Stimulated activated CD8-positive, alpha-beta memory T cell treated with anti-CD3 and anti-CD28 coated beads, Interleukin-7, amount 100 ng/mL, for 24 hours (primary cell): ENCODE data around the gene ZMYND8.
"Not testable (repeated sequence)": the region's sequence is repeated elsewhere in the genome, so short reads cannot be mapped to it uniquely, and the experiment has no call there.

ENCODE experiments used
- DNase-seq: peaks from one replicate; pipeline ENCODE4 v3.0.0-alpha.2; 2020; ENCODE audit warnings: low read depth

The ZMYND8 gene

DNA sequence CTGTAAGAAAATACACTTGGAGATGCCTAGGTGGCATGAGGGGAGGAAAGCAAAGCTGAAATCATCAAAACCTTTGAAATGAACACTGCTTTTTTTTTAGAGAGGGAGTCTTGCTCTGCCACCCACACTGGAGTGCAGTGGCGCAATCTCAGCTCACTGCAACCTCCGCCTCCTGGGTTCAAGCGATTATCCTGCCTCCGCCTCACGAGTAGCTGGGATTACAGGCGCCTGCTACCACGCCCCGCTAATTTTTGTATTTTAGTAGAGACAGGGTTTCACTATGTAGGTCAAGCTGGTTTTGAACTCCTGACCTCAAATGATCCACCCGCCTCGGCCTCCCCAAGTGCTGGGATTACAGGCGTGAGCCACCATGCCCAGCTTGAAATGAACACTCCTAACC is 111.3 kb downstream of the ZMYND8 start:
- not testable (repeated sequence) for DNase-seq

- no peak for DNase-seq
These were observed 112.0 kb downstream of the ZMYND8 start for GRCh38 chr20:47244451-47244850.

GRCh38 chr20:47243532-47244305 is 112.8 kb downstream of the ZMYND8 start:
- no peak for DNase-seq

DNA sequence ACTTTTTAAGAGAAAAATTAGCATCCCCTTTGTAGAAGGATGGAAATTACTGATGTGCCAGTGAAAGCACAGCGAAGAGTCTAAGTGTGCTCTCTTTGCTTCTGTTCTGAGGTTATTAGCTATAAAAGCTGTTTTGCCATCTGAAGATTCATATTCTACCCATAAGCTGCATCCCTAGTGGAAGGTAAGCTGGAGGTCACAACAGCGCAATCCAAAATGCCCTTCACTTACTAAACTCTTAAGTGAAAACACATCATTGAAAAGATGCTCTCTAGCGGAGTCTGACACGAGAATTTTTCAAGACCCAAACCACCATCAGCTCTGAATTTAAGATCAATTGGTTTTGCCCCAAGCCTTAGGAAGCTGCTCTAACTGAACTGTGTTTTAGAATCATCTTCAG is 113.5 kb downstream of the ZMYND8 start:
- DNase-seq: no peak

DNA sequence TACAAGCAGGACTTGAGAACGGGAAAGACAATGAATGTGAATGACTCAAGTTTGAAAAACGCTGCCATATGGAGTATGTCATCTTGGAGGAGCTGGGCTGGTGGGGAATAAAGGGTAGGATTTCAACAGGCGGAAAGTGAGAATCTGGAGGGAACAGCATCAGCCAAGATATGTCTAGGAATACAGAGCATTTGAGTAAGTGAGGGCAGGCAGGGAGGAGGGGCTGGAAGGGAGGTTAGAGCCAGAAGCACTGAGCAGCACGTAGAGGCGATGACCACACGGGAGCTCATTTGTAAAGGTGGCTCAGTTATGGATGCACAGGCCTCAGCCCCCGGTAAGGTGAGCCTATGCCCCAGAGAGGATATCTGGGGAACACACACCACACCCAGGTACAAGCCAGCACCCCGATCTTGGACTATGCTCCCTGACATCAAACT is 115.1 kb downstream of the ZMYND8 start:
- no peak for DNase-seq

GRCh38 chr20:47240096-47240495 is 116.4 kb downstream of the ZMYND8 start:
- not testable (repeated sequence) for DNase-seq

DNA sequence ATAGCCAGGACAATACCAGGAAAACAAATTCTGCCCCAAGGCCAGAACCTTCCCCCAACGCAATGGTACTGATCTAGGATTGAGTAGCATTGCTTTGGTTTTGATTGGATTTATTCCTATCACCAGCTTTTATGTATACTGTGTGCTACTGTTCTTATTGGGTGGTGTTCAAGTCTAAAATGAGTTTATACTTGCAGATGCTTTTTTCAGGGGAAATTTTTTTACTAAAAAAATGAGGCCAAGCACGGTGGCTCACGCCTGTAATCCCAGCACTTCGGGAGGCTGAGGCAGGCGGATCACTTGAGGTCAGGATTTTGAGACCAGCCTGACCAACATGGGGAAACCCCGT is 116.8 kb downstream of the ZMYND8 start:
- DNase-seq: no peak

DNA sequence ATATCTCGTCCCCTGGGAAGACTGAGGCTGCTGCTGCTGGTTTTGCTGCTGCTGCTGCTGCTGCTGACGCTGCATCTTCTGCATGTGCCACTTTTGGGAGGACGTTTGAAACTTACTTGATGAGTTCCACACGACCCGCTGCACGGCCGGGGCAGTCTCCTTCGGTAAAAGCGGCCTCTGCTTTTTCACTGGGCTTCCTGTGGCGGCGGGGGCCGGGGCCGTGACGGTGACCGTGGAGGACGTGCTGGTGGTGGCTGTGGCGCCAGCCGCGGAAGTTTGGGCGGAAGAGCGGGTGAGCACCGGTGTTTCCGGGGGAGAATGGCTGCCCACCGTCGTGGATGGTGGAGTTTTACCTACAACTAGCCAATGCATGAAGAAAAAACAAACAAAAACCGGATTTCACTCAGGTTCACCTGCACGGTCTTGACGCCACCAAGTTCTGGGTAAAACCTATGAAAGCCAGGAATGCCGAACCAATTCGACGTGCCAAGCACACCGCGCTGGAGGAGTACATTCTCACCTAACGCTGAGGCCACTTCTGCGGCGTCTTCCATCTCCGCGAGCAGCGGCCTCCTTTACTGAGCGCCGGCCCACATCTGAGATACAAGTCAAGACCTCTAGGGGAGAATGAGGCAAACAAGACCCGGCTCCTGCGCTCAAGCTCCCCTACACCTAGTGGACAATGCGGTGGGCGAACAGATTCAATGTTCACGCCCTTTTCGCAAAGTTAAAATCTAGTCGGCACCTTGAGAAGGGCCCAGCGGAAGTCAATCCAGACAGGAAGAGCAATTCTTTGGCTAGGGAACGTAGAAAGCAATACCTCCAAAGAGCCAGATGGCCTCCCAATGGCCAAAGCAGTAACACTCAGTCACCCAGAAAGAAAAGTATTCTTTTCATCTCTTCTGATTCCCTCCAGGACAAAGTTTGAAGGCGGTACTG is 117.5 kb downstream of the ZMYND8 start:
- DNase-seq: no peak

- no peak for DNase-seq
These were observed 118.8 kb downstream of the ZMYND8 start for GRCh38 chr20:47237715-47238114.

- no peak for DNase-seq
These were observed 119.9 kb downstream of the ZMYND8 start for GRCh38 chr20:47236639-47236900.

DNA sequence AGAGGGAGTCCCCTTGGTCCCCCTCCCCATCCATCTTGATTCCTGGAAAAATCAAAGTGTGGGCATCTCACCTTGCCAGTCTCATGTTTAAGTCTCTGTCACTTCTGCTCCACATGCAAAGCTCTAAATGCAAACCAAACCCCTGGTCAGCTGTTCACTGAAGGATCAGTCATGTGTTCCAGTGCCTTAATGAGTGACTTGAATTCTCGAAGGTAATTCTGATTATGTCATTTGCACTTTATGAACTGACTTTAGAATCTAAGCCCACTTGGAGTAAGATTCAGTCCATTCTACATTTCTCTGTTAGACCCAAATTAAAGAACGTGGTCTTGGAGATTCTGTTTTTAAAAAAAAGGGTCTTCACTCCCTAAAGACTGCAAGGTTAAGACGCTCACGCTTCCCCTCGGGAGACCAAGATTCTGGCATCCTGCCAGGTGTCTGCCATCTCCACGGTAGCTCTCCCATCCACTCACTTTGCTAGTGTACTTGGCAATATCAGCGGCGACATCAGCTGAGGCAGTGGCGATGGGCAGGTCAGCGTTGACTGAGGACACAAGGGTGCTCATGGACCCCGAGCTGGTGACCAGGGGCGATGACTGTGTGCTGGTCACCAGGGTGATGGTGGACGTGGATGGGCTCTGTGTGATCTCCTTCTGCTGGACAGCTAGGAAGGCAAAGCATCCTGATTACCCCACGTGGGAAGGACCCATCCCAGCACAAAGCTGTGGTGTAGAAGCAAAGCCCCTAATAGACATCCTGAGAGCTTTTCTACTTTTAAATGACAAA is 120.5 kb downstream of the ZMYND8 start:
- DNase-seq: no peak

DNA sequence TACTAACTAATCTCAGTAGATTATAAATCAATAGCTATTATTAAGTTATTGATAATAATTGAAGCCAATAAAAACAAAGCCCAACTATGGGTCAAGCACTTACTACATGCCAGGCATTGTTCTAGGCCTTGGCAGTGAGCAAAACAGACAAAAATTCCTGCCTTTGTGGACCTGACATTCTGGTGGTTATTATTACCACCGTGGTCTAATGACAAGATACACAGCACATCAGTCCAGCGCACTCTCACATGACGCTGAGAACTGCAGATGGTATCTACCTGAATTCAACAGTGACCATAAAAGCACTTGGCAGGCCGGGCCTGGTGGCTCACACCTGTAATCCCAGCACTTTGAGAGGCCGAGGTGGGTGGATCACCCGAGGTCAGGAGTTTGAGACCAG is 121.4 kb downstream of the ZMYND8 start:
- DNase-seq: no peak

GRCh38 chr20:47233333-47234188 is 122.9 kb downstream of the ZMYND8 start:
- DNase-seq: no peak

GRCh38 chr20:47232518-47232917 is 124.0 kb downstream of the ZMYND8 start:
- DNase-seq: no peak

DNA sequence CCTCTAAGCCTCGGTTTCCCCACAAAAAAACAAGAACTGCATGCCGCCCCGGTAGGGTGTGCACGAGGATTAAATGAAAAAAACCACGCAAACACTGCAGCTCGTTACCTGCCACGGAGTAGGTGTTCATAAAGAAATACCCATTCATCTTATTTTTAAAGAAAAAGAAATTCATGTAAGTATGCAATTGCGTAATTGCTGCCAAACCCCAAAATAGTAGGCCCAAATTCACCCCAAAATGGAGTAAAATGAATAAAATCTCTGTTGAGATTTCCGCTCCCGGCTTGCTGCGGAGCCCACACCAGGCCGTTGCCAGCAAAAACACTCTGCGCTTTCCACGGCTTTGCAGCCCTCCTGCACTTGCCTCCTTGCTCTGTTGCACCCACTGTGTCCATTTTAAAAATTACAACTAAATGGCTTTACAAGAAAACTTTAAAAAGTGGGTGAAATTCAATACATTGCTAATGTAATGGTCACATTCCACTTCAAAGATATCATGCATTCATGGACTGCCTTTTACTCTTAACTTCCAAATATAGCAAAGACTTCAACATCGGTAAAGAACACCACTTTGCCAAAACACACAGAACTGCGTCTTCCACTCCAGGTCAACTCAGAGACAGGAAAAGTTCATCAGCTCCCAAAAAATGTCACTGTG is 125.0 kb downstream of the ZMYND8 start:
- DNase-seq: no peak

DNA sequence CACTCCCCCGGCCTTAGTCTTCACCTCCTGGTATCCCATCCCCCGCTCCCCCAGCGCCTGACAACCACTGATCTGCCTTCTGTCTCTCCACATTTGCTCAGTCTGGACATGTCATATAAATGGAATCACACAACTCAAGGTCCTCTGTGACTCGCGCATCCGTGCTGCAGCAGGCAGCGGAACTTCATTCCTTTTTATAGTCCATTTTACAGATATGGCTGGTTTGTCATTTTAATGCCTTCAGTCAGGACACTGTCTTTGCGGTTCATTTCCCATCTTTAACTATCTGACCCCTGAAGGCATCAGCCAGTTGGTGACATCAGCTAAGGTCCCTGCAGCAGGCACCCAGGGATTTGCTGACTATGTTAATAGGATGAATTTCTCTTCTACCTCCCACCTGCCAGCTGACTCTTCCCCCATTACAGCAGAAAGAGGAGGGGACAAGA is 125.7 kb downstream of the ZMYND8 start:
- no peak for DNase-seq

GRCh38 chr20:47228654-47229053 is 127.8 kb downstream of the ZMYND8 start:
- DNase-seq: no peak

DNA sequence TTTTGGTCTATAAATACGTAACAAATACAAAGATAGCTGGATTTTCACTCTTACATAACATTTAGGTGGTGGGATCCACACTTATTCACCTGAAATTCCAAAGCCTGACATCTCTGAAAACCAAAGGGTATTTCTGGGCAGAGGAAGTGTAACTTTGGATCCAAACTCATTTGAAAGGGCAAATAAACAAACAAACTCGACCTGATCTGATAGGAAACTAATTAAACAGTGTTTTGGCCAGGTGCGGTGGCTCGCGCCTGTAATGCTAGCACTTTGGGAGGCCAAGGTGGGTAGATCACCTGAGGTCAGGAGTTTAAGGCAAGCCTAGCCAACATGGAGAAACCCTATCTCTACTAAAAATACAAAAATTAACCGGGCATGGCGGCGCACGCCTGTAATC is 128.9 kb downstream of the ZMYND8 start:
- no peak for DNase-seq

DNA sequence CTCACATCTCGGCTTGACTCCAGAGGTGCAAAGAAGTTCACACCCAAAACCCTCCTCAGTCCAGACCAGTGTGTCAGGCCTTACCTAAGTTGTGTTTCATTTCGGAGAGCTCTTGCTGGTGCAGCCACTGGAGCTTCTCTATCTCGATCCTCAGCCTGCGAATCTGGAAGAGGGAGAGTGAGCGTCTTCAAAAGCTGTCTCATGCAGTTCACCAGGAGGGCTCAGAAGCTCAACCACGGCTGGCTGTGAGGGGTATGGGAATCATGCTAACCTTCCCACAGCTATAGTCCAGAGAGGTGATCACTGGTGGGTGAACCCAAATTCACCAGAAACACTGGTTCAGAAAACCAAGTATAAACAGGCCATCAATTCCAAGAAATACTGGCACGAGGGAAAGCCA is 129.4 kb downstream of the ZMYND8 start:
- no peak for DNase-seq

GRCh38 chr20:47225458-47225857 is 131.0 kb downstream of the ZMYND8 start:
- DNase-seq: no peak

DNA sequence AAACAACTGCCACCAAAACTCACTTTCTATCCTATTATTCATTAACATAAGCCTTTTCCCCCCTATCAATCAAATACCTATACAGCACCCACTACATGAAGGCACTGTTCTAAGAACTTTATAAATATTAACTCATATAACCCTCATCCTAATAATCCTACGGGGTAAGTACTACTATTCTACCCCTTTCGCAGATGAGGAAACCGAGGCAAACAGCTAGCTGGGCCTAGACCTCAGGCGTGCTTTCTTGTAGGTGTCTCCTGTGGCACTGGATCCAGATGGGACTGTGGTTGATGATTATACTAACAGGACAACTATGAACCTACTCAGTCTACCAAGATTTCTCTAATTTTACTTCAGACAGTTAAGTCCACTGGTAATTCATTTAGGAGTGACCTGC is 131.6 kb downstream of the ZMYND8 start:
- no peak for DNase-seq
